Neural cell (in vitro differentiated cells): ENCODE results near the gene MEAK7.

Experiments
- EP300 ChIP-seq: fragments of 450-650 bp; conservative IDR thresholded peaks from 2 replicates; pipeline ENCODE4 v1.6.1; 2014; ENCODE audit warnings: antibody characterized with exemption, mild to moderate bottlenecking, moderate library complexity; ENCODE audit not compliant: poor library complexity, severe bottlenecking
- EZH2 ChIP-seq: fragments of 200-600, 300-800 bp; shearing (Covaris generic), sonication (generic); IDR thresholded peaks from 2 replicates; pipeline ENCODE4 v1.6.1; 2014; ENCODE audit warnings: antibody characterized with exemption, low read length, borderline replicate concordance, mild to moderate bottlenecking; ENCODE audit not compliant: insufficient read depth, poor library complexity, severe bottlenecking
- MXI1 ChIP-seq: fragments of 450-650 bp; conservative IDR thresholded peaks from 2 replicates; pipeline ENCODE4 v1.6.1; 2014; ENCODE audit warnings: antibody characterized with exemption, mild to moderate bottlenecking; ENCODE audit not compliant: poor library complexity, severe bottlenecking
- POLR2AphosphoS5 ChIP-seq: IDR thresholded peaks from 2 replicates; pipeline ENCODE4 v1.6.1; 2012
- RAD21 ChIP-seq: fragments of 450-650 bp; conservative IDR thresholded peaks from 2 replicates; pipeline ENCODE4 v1.6.1; 2014; ENCODE audit warnings: antibody characterized with exemption, mild to moderate bottlenecking, moderate library complexity
- REST ChIP-seq: IDR thresholded peaks from 2 replicates; pipeline ENCODE4 v1.6.1; 2012; ENCODE audit warnings: borderline replicate concordance
- SMC3 ChIP-seq: fragments of 450-650 bp; conservative IDR thresholded peaks from 2 replicates; pipeline ENCODE4 v1.6.1; 2014; ENCODE audit warnings: antibody characterized with exemption, mild to moderate bottlenecking, moderate library complexity; ENCODE audit not compliant: poor library complexity
- TAF1 ChIP-seq: IDR thresholded peaks from 2 replicates; pipeline ENCODE4 v1.6.1; 2012; ENCODE audit warnings: low read depth
- TF ChIP-seq, protein P1 (sequence below): fragments of 450-650 bp; IDR thresholded peaks from 2 replicates; pipeline ENCODE4 v1.5.1; 2014; ENCODE audit warnings: antibody characterized with exemption, mild to moderate bottlenecking, moderate library complexity; ENCODE audit not compliant: poor library complexity, severe bottlenecking

GRCh38 chr16:84532291-84532724 lies 27.8 kb upstream of the MEAK7 start:
- TF ChIP-seq EZH2 (no peak), POLR2AphosphoS5 (no peak), REST (no peak), SMC3 (no peak), TAF1 (no peak), EP300 (no peak), RAD21 (no peak), MXI1 (no peak)
- TF ChIP-seq, protein P1, sequence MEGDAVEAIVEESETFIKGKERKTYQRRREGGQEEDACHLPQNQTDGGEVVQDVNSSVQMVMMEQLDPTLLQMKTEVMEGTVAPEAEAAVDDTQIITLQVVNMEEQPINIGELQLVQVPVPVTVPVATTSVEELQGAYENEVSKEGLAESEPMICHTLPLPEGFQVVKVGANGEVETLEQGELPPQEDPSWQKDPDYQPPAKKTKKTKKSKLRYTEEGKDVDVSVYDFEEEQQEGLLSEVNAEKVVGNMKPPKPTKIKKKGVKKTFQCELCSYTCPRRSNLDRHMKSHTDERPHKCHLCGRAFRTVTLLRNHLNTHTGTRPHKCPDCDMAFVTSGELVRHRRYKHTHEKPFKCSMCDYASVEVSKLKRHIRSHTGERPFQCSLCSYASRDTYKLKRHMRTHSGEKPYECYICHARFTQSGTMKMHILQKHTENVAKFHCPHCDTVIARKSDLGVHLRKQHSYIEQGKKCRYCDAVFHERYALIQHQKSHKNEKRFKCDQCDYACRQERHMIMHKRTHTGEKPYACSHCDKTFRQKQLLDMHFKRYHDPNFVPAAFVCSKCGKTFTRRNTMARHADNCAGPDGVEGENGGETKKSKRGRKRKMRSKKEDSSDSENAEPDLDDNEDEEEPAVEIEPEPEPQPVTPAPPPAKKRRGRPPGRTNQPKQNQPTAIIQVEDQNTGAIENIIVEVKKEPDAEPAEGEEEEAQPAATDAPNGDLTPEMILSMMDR = no peak
